Caco-2 (cell line): ENCODE measurements around the gene TNS3. TPM values are rescaled to one million over a fixed set of nuclear protein-coding genes. Genes with fewer than 3 reads are reported as not detected.

Source experiments
- BruUV-seq: library from RNA; stranded (reverse); fragments of 400-500 nt; replicated peaks from 2 replicates; lab custom pipeline; 2021; lab: Mats Ljungman, UMichigan
- CTCF ChIA-PET: fragments of 300-600 bp; sonication (Branson Sonifier 250); formaldehyde crosslinking; loops from one replicate; lab custom pipeline; 2022; ENCODE audit warnings: antibody characterized with exemption; lab: Charles Lee
- POLR2A ChIA-PET: fragments of 300-600 bp; sonication (Branson Sonifier 250); formaldehyde crosslinking; loops from one replicate; lab custom pipeline; 2022; ENCODE audit warnings: antibody characterized with exemption; lab: Charles Lee
- DNase-seq, 2 experiments: peaks; one replicate each; pipeline versions ENCODE4 v3.0.0 to v3.0.0-alpha.2; 2020 to 2022
- H3K27me3 ChIP-seq: replicated peaks from 2 replicates; pipeline ENCODE4 v1.6.0; 2011; ENCODE audit warnings: low read length; ENCODE audit not compliant: control insufficient read depth, insufficient read depth
- H3K36me3 ChIP-seq: 2 replicates; pipeline ENCODE4 v1.5.1; 2011; ENCODE audit warnings: low read length; ENCODE audit not compliant: control insufficient read depth, insufficient read depth
- H3K4me1 ChIP-seq: fragments of 250-450 bp; sonication (Bioruptor Pico); 2 replicates; pipeline ENCODE4 v1.5.1; 2020; ENCODE audit warnings: mild to moderate bottlenecking
- H3K4me3 ChIP-seq: 2 replicates; pipeline ENCODE4 v1.5.1; 2011; ENCODE audit warnings: low read depth, mild to moderate bottlenecking, control low read depth, low read length
- H3K9me3 ChIP-seq: fragments of 250-450 bp; sonication (Bioruptor Pico); 2 replicates; pipeline ENCODE4 v1.5.1; 2020; ENCODE audit warnings: mild to moderate bottlenecking, moderate library complexity
- H3K27ac Mint-ChIP-seq: one replicate; pipeline ENCODE4 v1.8.0; 2022; ENCODE audit warnings: mixed read lengths; ENCODE audit not compliant: unreplicated experiment
- H3K27me3 Mint-ChIP-seq: one replicate; pipeline ENCODE4 v1.8.0; 2022; ENCODE audit warnings: mixed read lengths; ENCODE audit not compliant: insufficient read depth, unreplicated experiment
- H3K36me3 Mint-ChIP-seq: one replicate; pipeline ENCODE4 v1.8.0; 2022; ENCODE audit warnings: mild to moderate bottlenecking, mixed read lengths; ENCODE audit not compliant: insufficient read depth, unreplicated experiment
- H3K4me1 Mint-ChIP-seq: one replicate; pipeline ENCODE4 v1.8.0; 2022; ENCODE audit warnings: low read depth, mixed read lengths; ENCODE audit not compliant: unreplicated experiment
- H3K4me3 Mint-ChIP-seq: one replicate; pipeline ENCODE4 v1.8.0; 2022; ENCODE audit warnings: mild to moderate bottlenecking, moderate library complexity, mixed read lengths; ENCODE audit not compliant: unreplicated experiment
- H3K9me3 Mint-ChIP-seq: one replicate; pipeline ENCODE4 v1.8.0; 2022; ENCODE audit warnings: mixed read lengths; ENCODE audit not compliant: unreplicated experiment
- CTCF ChIP-seq, 2 experiments: fragments of 200-600 bp in 1 of 2; IDR thresholded peaks; 1 replicate in 1 of 2; 2 replicates in 1 of 2; pipeline versions ENCODE4 v1.5.1 to v1.8.0; 2011 to 2022; ENCODE audit warnings: antibody characterized with exemption in 1 of 2, control low read depth in 1 of 2, inconsistent platforms in 1 of 2, low read depth in 1 of 2, low read length in 1 of 2, mild to moderate bottlenecking in 1 of 2, moderate library complexity in 1 of 2; ENCODE audit not compliant: insufficient read depth in 1 of 2, severe bottlenecking in 1 of 2, unreplicated experiment in 1 of 2
- intact Hi-C: fragments of 100-400 bp; cut with micrococcal nuclease; formaldehyde crosslinking; loops from one replicate; pipeline ENCODE4 v1.10.0; 2022; ENCODE audit not compliant: unreplicated experiment
- total RNA-seq: library from RNA; stranded (reverse); gene quantifications from 2 replicates; pipeline ENCODE4 v1.2.3, GENCODE V29; 2022

The TNS3 gene
- total RNA-seq, 1 experiment from 2014 or later, result 263 TPM

- no peak overlapping the region for H3K27ac Mint-ChIP-seq
- Histone ChIP-seq H3K9me3 (no peaks in the 10 kb centered on the region), H3K27me3 (no peaks in the 10 kb centered on the region), H3K36me3 (peaks cover 8% of the 10 kb centered on the region), H3K4me3 (no peak overlapping the region), H3K4me1 (no peaks in the 10 kb centered on the region)
- no peak overlapping the region for H3K4me3 Mint-ChIP-seq
- no peaks in the 10 kb centered on the region for H3K27me3 Mint-ChIP-seq
- no peaks in the 10 kb centered on the region for H3K4me1 Mint-ChIP-seq
- BruUV-seq, result no TSS peak
- ChIA-PET CTCF (no interaction called here), POLR2A (no interaction called here)
- DNase-seq, result no peak
- peaks cover 87% of the 10 kb centered on the region for H3K36me3 Mint-ChIP-seq
- TF ChIP-seq CTCF (IDR thresholded peaks at IDR 0.05; ENCODE audit: insufficient read depth in 1 of 2, low read depth in 1 of 2, low read length in 1 of 2, severe bottlenecking in 1 of 2, unreplicated experiment in 1 of 2), result no peak
- no peaks in the 10 kb centered on the region for H3K9me3 Mint-ChIP-seq
- intact Hi-C loops, result no loop called here
Measured at GRCh38 chr7:47317487-47317886, 264.4 kb downstream of the TNS3 start.

GRCh38 chr7:47314728-47315607, 266.9 kb downstream of the TNS3 start:
- intact Hi-C loops, result no loop called here
- no peak overlapping the region for H3K4me3 Mint-ChIP-seq
- H3K27me3 Mint-ChIP-seq, result no peaks in the 10 kb centered on the region
- DNase-seq, result no peak
- ChIA-PET CTCF (no interaction called here), POLR2A (no interaction called here)
- H3K4me3 ChIP-seq, result no peak overlapping the region
- H3K9me3 Mint-ChIP-seq, result peaks cover 9% of the 10 kb centered on the region
- peak overlapping the region; percentile 61 for H3K27ac Mint-ChIP-seq
- H3K4me1 Mint-ChIP-seq, result no peaks in the 10 kb centered on the region
- peaks cover 7% of the 10 kb centered on the region; the same call in 1 of the 2 replicates for H3K36me3 ChIP-seq
- TF ChIP-seq CTCF (IDR thresholded peaks at IDR 0.05; ENCODE audit: insufficient read depth in 1 of 2, low read depth in 1 of 2, low read length in 1 of 2, severe bottlenecking in 1 of 2, unreplicated experiment in 1 of 2), result no peak
- no TSS peak for BruUV-seq
- no peaks in the 10 kb centered on the region for H3K27me3 ChIP-seq
- no peaks in the 10 kb centered on the region for H3K9me3 ChIP-seq
- H3K4me1 ChIP-seq, result no peaks in the 10 kb centered on the region
- peaks cover 87% of the 10 kb centered on the region for H3K36me3 Mint-ChIP-seq

GRCh38 chr7:47314248-47314647, 267.7 kb downstream of the TNS3 start:
- Mint-ChIP-seq H3K4me3 (no peak overlapping the region), H3K4me1 (no peaks in the 10 kb centered on the region), H3K27me3 (no peaks in the 10 kb centered on the region), H3K9me3 (peaks cover 9% of the 10 kb centered on the region), H3K36me3 (peaks cover 88% of the 10 kb centered on the region), H3K27ac (peak overlapping the region; percentile 61)
- H3K4me3 ChIP-seq, result no peak overlapping the region
- DNase-seq, result no peak
- peaks cover 8% of the 10 kb centered on the region for H3K36me3 ChIP-seq
- ChIA-PET CTCF (no interaction called here), POLR2A (no interaction called here)
- no peaks in the 10 kb centered on the region for H3K27me3 ChIP-seq
- BruUV-seq, result no TSS peak
- no peak for TF ChIP-seq CTCF (IDR thresholded peaks at IDR 0.05; ENCODE audit: insufficient read depth in 1 of 2, low read depth in 1 of 2, low read length in 1 of 2, severe bottlenecking in 1 of 2, unreplicated experiment in 1 of 2)
- intact Hi-C loops, result no loop called here
- no peaks in the 10 kb centered on the region for H3K9me3 ChIP-seq
- no peaks in the 10 kb centered on the region for H3K4me1 ChIP-seq
